Superior temporal gyrus (tissue), 1 donor: ENCODE results near the gene HOXA3.

ENCODE experiments used
- DNase-seq: peaks from one replicate; pipeline ENCODE4 v3.0.0-alpha.2; 2016; ENCODE audit errors: extremely low spot score

The HOXA3 gene

GRCh38 chr7:27091941-27092818 lies 60.2 kb downstream of the HOXA3 start:
- DNase-seq: no peak

- no peak for DNase-seq
Observed at GRCh38 chr7:27091105-27091504, 61.3 kb downstream of the HOXA3 start.

GRCh38 chr7:27088002-27088922 lies 64.1 kb downstream of the HOXA3 start:
- DNase-seq: no peak

- DNase-seq: no peak
Observed at GRCh38 chr7:27083646-27084045, 68.7 kb downstream of the HOXA3 start.

GRCh38 chr7:27082171-27082570 lies 70.2 kb downstream of the HOXA3 start:
- DNase-seq: no peak

- DNase-seq: no peak
Observed at GRCh38 chr7:27080844-27081436, 71.4 kb downstream of the HOXA3 start.

- DNase-seq: no peak
Observed at GRCh38 chr7:27079234-27079975, 73.0 kb downstream of the HOXA3 start.

- DNase-seq: no peak
Observed at GRCh38 chr7:27078616-27079233, 73.7 kb downstream of the HOXA3 start.

- no peak for DNase-seq
Observed at GRCh38 chr7:27073076-27073475, 79.3 kb downstream of the HOXA3 start.

- no peak for DNase-seq
Observed at GRCh38 chr7:27071622-27072390, 80.6 kb downstream of the HOXA3 start.

GRCh38 chr7:27068259-27068658 lies 84.1 kb downstream of the HOXA3 start:
- no peak for DNase-seq

- DNase-seq: no peak
Observed at GRCh38 chr7:27066148-27066547, 86.2 kb downstream of the HOXA3 start.

- no peak for DNase-seq
Observed at GRCh38 chr7:27065709-27066108, 86.7 kb downstream of the HOXA3 start.

GRCh38 chr7:27064661-27065060 lies 87.7 kb downstream of the HOXA3 start:
- DNase-seq: no peak

GRCh38 chr7:27064159-27064558 lies 88.2 kb downstream of the HOXA3 start:
- no peak for DNase-seq

GRCh38 chr7:27062946-27063345 lies 89.4 kb downstream of the HOXA3 start:
- no peak for DNase-seq
